ENCODE data around the gene WDR93. TPM values are rescaled to one million over a fixed set of nuclear protein-coding genes. Genes with fewer than 3 reads are reported as not detected.

WDR93 gene
- polyA plus RNA-seq, 3 donors, result not detected

DNA sequence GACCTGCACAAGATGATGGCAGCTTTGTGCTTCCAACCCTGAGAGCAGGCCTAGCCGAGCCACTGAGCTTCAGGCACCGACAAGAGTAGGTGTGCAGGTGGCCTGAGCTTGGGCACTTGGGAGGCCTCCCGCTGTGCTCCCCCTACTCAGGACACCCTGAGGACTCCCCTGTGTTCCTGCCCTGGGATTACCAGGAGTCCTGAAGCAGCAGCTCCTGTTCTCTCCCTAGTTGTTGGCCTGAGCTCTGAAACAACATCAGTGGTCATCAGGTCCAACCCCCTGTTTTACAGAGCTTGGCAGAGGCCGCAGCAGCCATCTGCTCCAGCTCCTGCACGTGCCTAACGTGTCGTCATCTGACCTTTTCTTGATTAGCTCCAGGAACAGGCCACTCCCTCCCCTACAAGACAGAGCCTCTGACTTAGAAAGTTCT, 77.5 kb downstream of the WDR93 start:
- intact Hi-C loops (cut with micrococcal nuclease), result no loop called here

DNA sequence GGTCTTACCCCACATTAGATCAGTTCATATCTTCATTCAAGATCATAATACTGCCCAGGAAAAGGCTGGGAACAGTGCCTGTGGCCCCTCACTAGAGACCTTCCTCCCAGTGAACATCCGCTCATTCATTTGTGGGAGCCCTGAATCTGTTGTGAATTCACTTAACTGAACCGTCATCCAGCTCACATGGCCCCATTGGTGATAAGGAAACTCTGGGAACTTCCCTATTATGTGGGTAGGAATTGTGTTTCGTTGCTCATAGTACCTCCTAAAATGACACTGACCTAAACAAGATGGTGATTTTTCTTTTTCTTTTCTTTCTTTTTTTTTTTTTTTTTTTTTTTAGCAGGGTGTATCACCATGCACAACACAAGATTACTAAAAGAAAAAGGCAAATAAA, 78.8 kb downstream of the WDR93 start:
- no CpG with 5 or more reads among the region's 3 CpGs for WGBS (ENCODE audit: insufficient coverage)
- Mint-ChIP-seq H3K4me1 (peaks cover 13% of the 10 kb centered on the region), H3K36me3 (peaks cover 0 to 3% of the 10 kb centered on the region in 2 donors), H3K27me3 (ENCODE audit: low read depth in 3 of 3) (peaks cover 0 to 4% (median 2%) of the 10 kb centered on the region in 3 donors), H3K27ac (no peak overlapping the region), H3K4me3 (no peak overlapping the region), H3K9me3 (no peaks in the 10 kb centered on the region)
- Histone ChIP-seq H3K79me2 (ENCODE audit: insufficient read depth, low read length) (no peaks in the 10 kb centered on the region), H2AFZ (ENCODE audit: insufficient read depth, low read depth, low read length, poor library complexity, severe bottlenecking) (no peak overlapping the region), H3K9ac (ENCODE audit: insufficient read depth, low read length, poor library complexity, severe bottlenecking) (no peak overlapping the region), H3K9me3 (replicated peaks in 1 of 2; ENCODE audit: control insufficient read depth in 1 of 2, insufficient read depth in 1 of 2, low read length in 2 of 2) (no peaks in the 10 kb centered on the region), H3K4me2 (replicated peaks; ENCODE audit: extremely low read depth, low read length, poor library complexity, severe bottlenecking) (no peak overlapping the region), H3K4me3 (replicated peaks in 1 of 3; ENCODE audit: low read depth in 2 of 3, low read length in 3 of 3) (no peak overlapping the region), H3K27me3 (ENCODE audit: control insufficient read depth in 2 of 2, insufficient read depth in 2 of 2, low read length in 2 of 2) (no peaks in the 10 kb centered on the region), H4K20me1 (ENCODE audit: insufficient read depth, low read length) (no peaks in the 10 kb centered on the region), H3K4me1 (ENCODE audit: control insufficient read depth in 1 of 2, insufficient read depth in 2 of 2, low read length in 2 of 2) (peaks cover 7 to 14% of the 10 kb centered on the region in 2 donors), H3K27ac (ENCODE audit: low read depth in 1 of 2, low read length in 2 of 2) (no peak overlapping the region), H3K36me3 (replicated peaks in 1 of 2; ENCODE audit: control insufficient read depth in 1 of 2, insufficient read depth in 2 of 2, low read length in 2 of 2) (no peaks in the 10 kb centered on the region)
- intact Hi-C loops (cut with micrococcal nuclease), result no loop called here
- DNase-seq, result peak in 2 of 3 donors; percentile 25 to 64
- TF ChIP-seq, protein P1, sequence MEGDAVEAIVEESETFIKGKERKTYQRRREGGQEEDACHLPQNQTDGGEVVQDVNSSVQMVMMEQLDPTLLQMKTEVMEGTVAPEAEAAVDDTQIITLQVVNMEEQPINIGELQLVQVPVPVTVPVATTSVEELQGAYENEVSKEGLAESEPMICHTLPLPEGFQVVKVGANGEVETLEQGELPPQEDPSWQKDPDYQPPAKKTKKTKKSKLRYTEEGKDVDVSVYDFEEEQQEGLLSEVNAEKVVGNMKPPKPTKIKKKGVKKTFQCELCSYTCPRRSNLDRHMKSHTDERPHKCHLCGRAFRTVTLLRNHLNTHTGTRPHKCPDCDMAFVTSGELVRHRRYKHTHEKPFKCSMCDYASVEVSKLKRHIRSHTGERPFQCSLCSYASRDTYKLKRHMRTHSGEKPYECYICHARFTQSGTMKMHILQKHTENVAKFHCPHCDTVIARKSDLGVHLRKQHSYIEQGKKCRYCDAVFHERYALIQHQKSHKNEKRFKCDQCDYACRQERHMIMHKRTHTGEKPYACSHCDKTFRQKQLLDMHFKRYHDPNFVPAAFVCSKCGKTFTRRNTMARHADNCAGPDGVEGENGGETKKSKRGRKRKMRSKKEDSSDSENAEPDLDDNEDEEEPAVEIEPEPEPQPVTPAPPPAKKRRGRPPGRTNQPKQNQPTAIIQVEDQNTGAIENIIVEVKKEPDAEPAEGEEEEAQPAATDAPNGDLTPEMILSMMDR (IDR thresholded peaks at IDR 0.05), result no peak

More for the DNA sequence above, 77.5 kb downstream of the WDR93 start:
- Histone ChIP-seq H3K4me1 (ENCODE audit: control insufficient read depth in 1 of 2, insufficient read depth in 2 of 2, low read length in 2 of 2) (peaks cover 16 to 22% of the 10 kb centered on the region in 2 donors), H3K27ac (ENCODE audit: low read depth in 1 of 2, low read length in 2 of 2) (no peak overlapping the region), H3K27me3 (ENCODE audit: control insufficient read depth in 2 of 2, insufficient read depth in 2 of 2, low read length in 2 of 2) (no peaks in the 10 kb centered on the region), H3K4me2 (replicated peaks; ENCODE audit: extremely low read depth, low read length, poor library complexity, severe bottlenecking) (no peak overlapping the region), H3K9ac (ENCODE audit: insufficient read depth, low read length, poor library complexity, severe bottlenecking) (no peak overlapping the region), H2AFZ (ENCODE audit: insufficient read depth, low read depth, low read length, poor library complexity, severe bottlenecking) (peak overlapping the region; percentile 3), H3K79me2 (ENCODE audit: insufficient read depth, low read length) (no peaks in the 10 kb centered on the region), H3K36me3 (replicated peaks in 1 of 2; ENCODE audit: control insufficient read depth in 1 of 2, insufficient read depth in 2 of 2, low read length in 2 of 2) (no peaks in the 10 kb centered on the region), H3K4me3 (replicated peaks in 1 of 3; ENCODE audit: low read depth in 2 of 3, low read length in 3 of 3) (no peak overlapping the region), H3K9me3 (replicated peaks in 1 of 2; ENCODE audit: control insufficient read depth in 1 of 2, insufficient read depth in 1 of 2, low read length in 2 of 2) (no peaks in the 10 kb centered on the region), H4K20me1 (ENCODE audit: insufficient read depth, low read length) (no peaks in the 10 kb centered on the region)
- H3K9me3 Mint-ChIP-seq, result no peaks in the 10 kb centered on the region
- 80% methylated on average over 7 of the region's 7 CpGs for WGBS (ENCODE audit: insufficient coverage)
- no peaks in the 10 kb centered on the region for H3K36me3 Mint-ChIP-seq
- H3K27me3 Mint-ChIP-seq (ENCODE audit: low read depth in 3 of 3), result peaks cover 0 to 2% (median 0%) of the 10 kb centered on the region in 3 donors
- H3K27ac Mint-ChIP-seq, result no peak overlapping the region
- no peak overlapping the region for H3K4me3 Mint-ChIP-seq
- TF ChIP-seq, protein P1 (IDR thresholded peaks at IDR 0.05), result no peak
- DNase-seq, result no peak
- peaks cover 19% of the 10 kb centered on the region for H3K4me1 Mint-ChIP-seq

Measured in CD14-positive monocyte (primary cell).